Measurements from ENCODE around the gene CLDN4.

CLDN4 gene

DNA sequence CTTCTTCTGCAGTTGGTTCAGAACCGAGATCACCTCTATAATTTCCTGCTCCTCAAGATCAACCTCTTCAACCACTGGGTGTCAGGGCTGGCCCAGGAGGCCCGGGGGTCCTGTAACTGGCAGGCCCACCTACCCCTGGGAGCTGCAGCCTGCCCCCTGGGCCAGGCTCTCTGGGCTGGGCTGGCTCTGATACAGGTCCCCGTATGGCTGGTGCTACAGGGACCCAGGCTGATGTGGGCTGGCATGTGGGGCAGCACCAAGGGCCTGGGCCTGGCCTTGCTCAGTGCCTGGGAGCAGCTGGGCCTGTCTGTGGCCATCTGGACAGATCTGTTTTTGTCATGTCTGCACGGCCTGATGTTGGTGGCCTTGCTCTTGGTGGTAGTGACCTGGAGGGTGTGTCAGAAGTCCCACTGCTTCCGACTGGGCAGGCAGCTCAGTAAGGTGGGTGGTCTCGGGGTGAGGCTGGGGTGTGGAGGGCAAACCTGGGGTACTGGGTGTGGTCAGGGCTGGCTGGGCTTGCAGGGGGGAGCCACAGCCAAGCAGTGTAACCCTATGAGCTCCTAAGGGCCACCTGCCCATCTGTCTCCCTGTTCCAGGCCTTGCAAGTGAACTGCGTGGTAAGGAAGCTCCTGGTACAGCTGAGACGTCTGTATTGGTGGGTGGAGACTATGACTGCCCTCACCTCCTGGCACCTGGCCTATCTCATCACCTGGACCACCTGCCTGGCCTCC, 34.4 kb downstream of the CLDN4 start:
- no peaks in the 10 kb centered on the region for H3K27me3 ChIP-seq (ENCODE audit: insufficient read depth, low read length, poor library complexity)
- DNase-seq, result no peak
- no peak overlapping the region for H3K4me3 ChIP-seq (ENCODE audit: low read depth in 1 of 2, low read length in 2 of 2)
- H3K9me3 ChIP-seq (ENCODE audit: insufficient read depth, low read length, severe bottlenecking), result no peaks in the 10 kb centered on the region
- H3K79me2 ChIP-seq (ENCODE audit: insufficient read depth, low read length), result no peaks in the 10 kb centered on the region
- H3K27ac ChIP-seq (ENCODE audit: low read length), result no peak overlapping the region
- no peak overlapping the region for H3K4me2 ChIP-seq (ENCODE audit: insufficient read depth, low read length)
- H4K20me1 ChIP-seq (ENCODE audit: insufficient read depth, low read length), result no peaks in the 10 kb centered on the region
- H2AFZ ChIP-seq (ENCODE audit: low read depth, low read length), result no peak overlapping the region
- no peaks in the 10 kb centered on the region for H3K36me3 ChIP-seq (ENCODE audit: insufficient read depth, low read length)
- H3K9ac ChIP-seq (ENCODE audit: low read depth, low read length), result no peak overlapping the region
- H3K4me1 ChIP-seq (ENCODE audit: insufficient read depth, low read length), result no peaks in the 10 kb centered on the region
- no peak for ATAC-seq (ENCODE audit: insufficient read depth, low read depth)
- TF ChIP-seq EZH2 (IDR thresholded peaks at IDR 0.05; ENCODE audit: borderline replicate concordance, low read depth, low read length, severe bottlenecking), result no peak
- TF ChIP-seq, protein P1, sequence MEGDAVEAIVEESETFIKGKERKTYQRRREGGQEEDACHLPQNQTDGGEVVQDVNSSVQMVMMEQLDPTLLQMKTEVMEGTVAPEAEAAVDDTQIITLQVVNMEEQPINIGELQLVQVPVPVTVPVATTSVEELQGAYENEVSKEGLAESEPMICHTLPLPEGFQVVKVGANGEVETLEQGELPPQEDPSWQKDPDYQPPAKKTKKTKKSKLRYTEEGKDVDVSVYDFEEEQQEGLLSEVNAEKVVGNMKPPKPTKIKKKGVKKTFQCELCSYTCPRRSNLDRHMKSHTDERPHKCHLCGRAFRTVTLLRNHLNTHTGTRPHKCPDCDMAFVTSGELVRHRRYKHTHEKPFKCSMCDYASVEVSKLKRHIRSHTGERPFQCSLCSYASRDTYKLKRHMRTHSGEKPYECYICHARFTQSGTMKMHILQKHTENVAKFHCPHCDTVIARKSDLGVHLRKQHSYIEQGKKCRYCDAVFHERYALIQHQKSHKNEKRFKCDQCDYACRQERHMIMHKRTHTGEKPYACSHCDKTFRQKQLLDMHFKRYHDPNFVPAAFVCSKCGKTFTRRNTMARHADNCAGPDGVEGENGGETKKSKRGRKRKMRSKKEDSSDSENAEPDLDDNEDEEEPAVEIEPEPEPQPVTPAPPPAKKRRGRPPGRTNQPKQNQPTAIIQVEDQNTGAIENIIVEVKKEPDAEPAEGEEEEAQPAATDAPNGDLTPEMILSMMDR (IDR thresholded peaks at IDR 0.05; ENCODE audit: borderline replicate concordance, extremely low read depth, low read length, poor library complexity, severe bottlenecking), result no peak

DNA sequence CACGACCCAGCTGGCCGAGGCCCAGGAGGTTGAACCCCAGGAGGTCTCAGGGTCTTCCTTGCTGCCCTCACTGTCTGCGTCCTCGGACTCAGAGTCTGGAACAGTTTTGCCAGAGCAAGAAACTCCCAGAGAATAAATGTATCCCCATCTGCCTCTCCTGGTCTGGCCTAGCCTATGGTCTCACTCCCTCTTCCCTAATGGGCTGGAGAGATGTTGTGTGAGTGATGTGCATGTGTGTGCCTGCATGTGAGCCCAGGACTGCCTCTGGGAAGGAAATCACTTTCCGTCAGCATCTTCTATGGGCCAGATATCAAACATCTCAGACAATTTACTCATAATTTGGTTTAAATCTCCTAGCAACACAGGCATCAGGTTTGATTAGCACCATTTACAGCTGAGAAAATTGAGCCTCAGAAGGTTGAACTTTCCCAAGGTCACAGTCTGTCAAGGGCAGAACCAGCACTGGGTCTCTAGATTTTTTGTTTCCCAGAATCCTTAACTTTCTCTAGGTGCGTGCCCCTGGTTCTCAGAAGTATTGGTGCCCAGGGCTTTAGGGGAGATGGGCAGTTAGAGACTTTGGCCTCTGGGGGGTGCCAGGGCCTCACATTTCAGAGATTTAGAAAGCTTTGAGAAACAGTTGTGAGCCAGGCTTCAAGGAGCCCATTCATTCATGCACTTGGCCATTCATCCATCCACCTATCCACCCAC, 35.1 kb downstream of the CLDN4 start:
- TF ChIP-seq, protein P1 (IDR thresholded peaks at IDR 0.05; ENCODE audit: borderline replicate concordance, extremely low read depth, low read length, poor library complexity, severe bottlenecking), result peak; percentile 27
- TF ChIP-seq EZH2 (IDR thresholded peaks at IDR 0.05; ENCODE audit: borderline replicate concordance, low read depth, low read length, severe bottlenecking), result no peak
- Histone ChIP-seq H3K4me2 (ENCODE audit: insufficient read depth, low read length) (no peak overlapping the region), H3K27me3 (ENCODE audit: insufficient read depth, low read length, poor library complexity) (no peaks in the 10 kb centered on the region), H2AFZ (ENCODE audit: low read depth, low read length) (no peak overlapping the region), H3K4me3 (ENCODE audit: low read depth in 1 of 2, low read length in 2 of 2) (no peak overlapping the region), H4K20me1 (ENCODE audit: insufficient read depth, low read length) (no peaks in the 10 kb centered on the region), H3K9me3 (ENCODE audit: insufficient read depth, low read length, severe bottlenecking) (no peaks in the 10 kb centered on the region), H3K4me1 (ENCODE audit: insufficient read depth, low read length) (no peaks in the 10 kb centered on the region), H3K79me2 (ENCODE audit: insufficient read depth, low read length) (no peaks in the 10 kb centered on the region), H3K9ac (ENCODE audit: low read depth, low read length) (no peak overlapping the region), H3K27ac (ENCODE audit: low read length) (no peak overlapping the region), H3K36me3 (ENCODE audit: insufficient read depth, low read length) (no peaks in the 10 kb centered on the region)
- DNase-seq (no peak), ATAC-seq (ENCODE audit: insufficient read depth, low read depth) (no peak)

DNA sequence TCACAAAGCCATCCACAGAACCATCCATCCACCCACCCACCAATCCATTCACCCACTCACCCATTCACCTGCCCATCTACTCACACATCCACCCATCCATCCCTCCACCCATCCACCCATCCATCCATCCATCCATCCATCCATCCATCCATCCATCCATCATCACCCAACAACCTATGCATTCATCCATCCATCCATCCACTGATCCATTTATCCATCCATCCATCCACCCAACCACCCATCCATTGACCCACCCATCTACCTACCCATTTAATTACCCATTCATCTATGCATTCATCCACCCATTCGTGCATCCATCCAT, 35.6 kb downstream of the CLDN4 start:
- Histone ChIP-seq H3K36me3 (ENCODE audit: insufficient read depth, low read length) (no peaks in the 10 kb centered on the region), H3K9me3 (ENCODE audit: insufficient read depth, low read length, severe bottlenecking) (no peaks in the 10 kb centered on the region), H3K27ac (ENCODE audit: low read length) (no peak overlapping the region), H4K20me1 (ENCODE audit: insufficient read depth, low read length) (peaks cover under 1% of the 10 kb centered on the region; the same call in 1 of the 2 replicates), H2AFZ (ENCODE audit: low read depth, low read length) (no peak overlapping the region), H3K4me3 (ENCODE audit: low read depth in 1 of 2, low read length in 2 of 2) (no peak overlapping the region), H3K9ac (ENCODE audit: low read depth, low read length) (no peak overlapping the region), H3K4me2 (ENCODE audit: insufficient read depth, low read length) (no peak overlapping the region), H3K4me1 (ENCODE audit: insufficient read depth, low read length) (no peaks in the 10 kb centered on the region), H3K27me3 (ENCODE audit: insufficient read depth, low read length, poor library complexity) (no peaks in the 10 kb centered on the region), H3K79me2 (ENCODE audit: insufficient read depth, low read length) (no peaks in the 10 kb centered on the region)
- TF ChIP-seq, protein P1 (IDR thresholded peaks at IDR 0.05; ENCODE audit: borderline replicate concordance, extremely low read depth, low read length, poor library complexity, severe bottlenecking), result no peak
- no peak for TF ChIP-seq EZH2 (IDR thresholded peaks at IDR 0.05; ENCODE audit: borderline replicate concordance, low read depth, low read length, severe bottlenecking)
- DNase-seq (no peak), ATAC-seq (ENCODE audit: insufficient read depth, low read depth) (no peak)

All from DND-41 (cell line).